Natural killer cell treated with Interleukin-12 subunit alpha and Interleukin-12 subunit beta and Interleukin-15 and Interleukin-18, amount 100 ng/mL, for 72 hours (primary cell): ENCODE data around the gene AARS1. TPM values are rescaled to one million over a fixed set of nuclear protein-coding genes. Genes with fewer than 3 reads are reported as not detected.
A peak's percentile ranks its signal among the peaks of the same experiment; 100 is the strongest.
"Not testable (repeated sequence)": the region's sequence is repeated elsewhere in the genome, so short reads cannot be mapped to it uniquely, and the experiment has no call there.

Experiments
- ATAC-seq, 2 donors: fragments of 150-1000 bp; cut with Tn5 transposase in 1 of 2; sonication (Bioruptor Pico), chemical (Tn5 transposase) in 1 of 2; 2 replicates each; pipeline ENCODE4 v1.10.0; 2021
- DNase-seq: peaks from one replicate; pipeline ENCODE4 v3.0.0; 2022; ENCODE audit warnings: low spot score
- H3K27ac Mint-ChIP-seq, 2 donors: 1 replicate in 1 of 2; 2 replicates in 1 of 2; pipeline ENCODE4 v1.8.0; 2022; ENCODE audit warnings: mixed read lengths in 2 of 2, mild to moderate bottlenecking in 1 of 2, moderate library complexity in 1 of 2
- H3K27me3 Mint-ChIP-seq, 2 donors: 1 replicate in 1 of 2; 2 replicates in 1 of 2; pipeline ENCODE4 v1.8.0; 2022; ENCODE audit warnings: mixed read lengths in 2 of 2
- H3K36me3 Mint-ChIP-seq: one replicate; pipeline ENCODE4 v1.8.0; 2022; ENCODE audit warnings: mixed read lengths
- H3K4me1 Mint-ChIP-seq, 2 donors: 1 replicate in 1 of 2; 2 replicates in 1 of 2; pipeline ENCODE4 v1.8.0; 2022; ENCODE audit warnings: low read depth in 2 of 2, mixed read lengths in 2 of 2, mild to moderate bottlenecking in 1 of 2
- H3K4me3 Mint-ChIP-seq: one replicate; pipeline ENCODE4 v1.8.0; 2022; ENCODE audit warnings: mixed read lengths
- H3K9me3 Mint-ChIP-seq: 2 replicates; pipeline ENCODE4 v1.8.0; 2022; ENCODE audit warnings: mixed read lengths
- total RNA-seq, 2 donors: library from RNA; stranded (reverse); gene quantifications; one replicate each; pipeline ENCODE4 v1.2.3, GENCODE V29; 2022

Gene AARS1
- 100 to 1,000 TPM; 109 to 130 TPM for total RNA-seq

DNA sequence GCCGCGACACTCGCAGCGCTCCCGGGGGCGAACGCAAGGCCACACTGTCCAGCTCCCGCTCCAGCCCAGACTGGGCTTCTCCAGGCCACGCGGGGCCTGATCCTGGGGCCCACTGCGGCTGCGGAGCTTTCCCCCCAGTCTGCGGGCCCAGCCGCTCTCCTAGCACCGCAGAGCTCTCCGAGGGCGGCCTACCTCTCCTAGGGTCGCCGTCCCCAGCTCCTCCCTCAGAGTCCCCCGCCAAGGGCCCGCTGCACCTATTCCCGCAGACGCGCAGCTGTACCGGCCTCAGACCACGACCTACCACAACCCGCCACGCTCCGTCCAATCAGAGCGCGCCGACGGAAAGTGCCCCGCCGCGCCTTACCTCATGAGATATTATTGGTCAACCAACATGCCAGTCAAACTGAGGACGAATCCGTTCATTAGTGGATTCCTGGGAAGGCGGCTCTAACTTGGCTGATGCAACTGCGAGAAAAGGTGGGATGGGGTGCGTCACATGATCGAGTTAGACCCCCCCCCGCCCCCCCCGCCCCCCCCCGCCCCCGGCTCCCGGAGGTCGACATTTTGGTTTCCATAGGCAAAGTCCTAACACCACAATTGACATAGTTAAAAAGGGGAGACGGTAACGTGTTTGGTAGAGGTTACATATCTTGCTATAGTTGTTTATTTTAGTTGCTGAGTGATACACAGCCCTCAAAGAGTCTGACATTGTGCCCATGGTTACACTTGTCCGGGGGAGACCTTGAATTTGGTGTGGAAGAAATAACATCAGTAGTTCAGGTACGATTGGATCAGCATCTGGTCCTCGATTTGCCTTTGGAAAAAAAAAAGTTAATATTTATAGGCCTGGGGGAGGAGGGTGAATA, at the start of gene AARS1:
Gene AARS1, minus strand, starts transcription at position 278 of the 866 bp plus-strand sequence. CDS start 6,743 bp downstream, outside the sequence.
- peak; percentile 98 for DNase-seq
- H3K36me3 Mint-ChIP-seq = peaks cover 10% of the 10 kb centered on the region
- H3K4me3 Mint-ChIP-seq = peak within 1 kb of the TSS; percentile 97
- H3K27ac Mint-ChIP-seq = peak within 1 kb of the TSS; percentile 93 to 98
- H3K9me3 Mint-ChIP-seq = no peaks in the 10 kb centered on the region
- ATAC-seq = peak; percentile 99
- H3K4me1 Mint-ChIP-seq = peaks cover 14 to 16% of the 10 kb centered on the region in 2 donors
- no peaks in the 10 kb centered on the region for H3K27me3 Mint-ChIP-seq

DNA sequence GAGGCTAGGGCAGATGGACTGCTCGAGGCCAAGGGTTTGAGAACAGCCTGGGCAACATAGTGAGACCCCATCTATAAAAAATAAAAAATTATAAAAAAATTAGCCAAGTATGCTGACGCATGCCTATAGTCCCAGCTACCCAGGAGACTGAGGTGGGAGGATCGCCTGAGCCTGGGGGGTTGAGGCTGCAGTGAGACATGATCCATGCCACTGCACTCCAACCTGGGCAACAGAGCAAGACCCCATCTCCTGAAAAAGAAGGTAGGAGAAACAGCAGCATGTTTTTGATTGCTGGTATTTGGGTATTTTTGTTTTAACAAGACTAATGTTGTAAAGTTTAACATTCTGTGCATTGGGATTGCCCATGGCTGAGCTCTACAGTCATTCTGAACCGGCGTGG, 48.5 kb upstream of the AARS1 start:
- ATAC-seq (no peak), DNase-seq (no peak)
- Mint-ChIP-seq H3K4me1 (no peaks in the 10 kb centered on the region), H3K4me3 (no peak overlapping the region), H3K36me3 (no peaks in the 10 kb centered on the region), H3K27ac (no peak overlapping the region), H3K9me3 (no peaks in the 10 kb centered on the region), H3K27me3 (no peaks in the 10 kb centered on the region)

- not testable (repeated sequence) for DNase-seq, H3K27me3 Mint-ChIP-seq, H3K36me3 Mint-ChIP-seq, H3K4me1 Mint-ChIP-seq, ATAC-seq, H3K4me3 Mint-ChIP-seq, H3K9me3 Mint-ChIP-seq
- peak overlapping the region in 1 of 2 donors; percentile 25 for H3K27ac Mint-ChIP-seq
Measured at GRCh38 chr16:70332728-70333127, 43.4 kb upstream of the AARS1 start.

DNA sequence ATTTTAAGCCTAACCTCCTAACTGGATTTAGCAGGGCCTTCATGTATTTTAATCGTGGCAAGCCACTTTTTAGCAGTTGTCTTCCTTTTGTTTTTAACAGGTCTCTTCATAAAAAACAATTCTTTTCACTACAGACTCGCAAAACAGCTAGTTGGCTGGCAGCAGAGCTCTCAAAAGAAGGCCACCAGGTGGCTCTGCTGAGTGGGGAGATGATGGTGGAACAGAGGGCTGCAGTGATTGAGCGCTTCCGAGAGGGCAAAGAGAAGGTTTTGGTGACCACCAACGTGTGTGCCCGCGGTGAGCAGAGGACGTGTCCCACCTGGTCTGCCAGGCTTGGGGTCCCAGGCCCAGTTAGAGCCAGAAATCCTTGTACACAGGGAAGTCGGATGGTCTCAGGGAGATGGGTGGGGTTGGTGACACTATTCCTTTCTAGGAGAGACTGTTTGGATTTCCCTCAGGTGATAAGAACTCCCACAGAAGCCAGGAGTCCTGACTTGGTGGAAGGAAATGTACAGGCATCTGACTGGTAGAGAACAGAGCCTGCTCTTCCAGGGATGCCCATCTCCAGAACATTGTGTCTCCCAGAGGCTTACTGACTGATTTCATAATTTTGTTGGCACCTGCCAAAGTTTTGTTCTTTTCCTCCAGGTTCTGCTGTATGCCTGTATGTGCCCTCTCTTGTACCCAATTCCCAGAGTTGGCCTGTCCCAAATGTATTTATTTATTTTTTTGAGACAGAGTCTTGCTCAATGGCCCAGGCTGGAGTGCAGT, 42.5 kb upstream of the AARS1 start:
- ATAC-seq (no peak), DNase-seq (no peak)
- H3K4me1 Mint-ChIP-seq = no peaks in the 10 kb centered on the region
- no peaks in the 10 kb centered on the region for H3K36me3 Mint-ChIP-seq
- H3K27me3 Mint-ChIP-seq = no peaks in the 10 kb centered on the region
- no peak overlapping the region for H3K27ac Mint-ChIP-seq
- H3K9me3 Mint-ChIP-seq = no peaks in the 10 kb centered on the region
- H3K4me3 Mint-ChIP-seq = no peak overlapping the region

DNA sequence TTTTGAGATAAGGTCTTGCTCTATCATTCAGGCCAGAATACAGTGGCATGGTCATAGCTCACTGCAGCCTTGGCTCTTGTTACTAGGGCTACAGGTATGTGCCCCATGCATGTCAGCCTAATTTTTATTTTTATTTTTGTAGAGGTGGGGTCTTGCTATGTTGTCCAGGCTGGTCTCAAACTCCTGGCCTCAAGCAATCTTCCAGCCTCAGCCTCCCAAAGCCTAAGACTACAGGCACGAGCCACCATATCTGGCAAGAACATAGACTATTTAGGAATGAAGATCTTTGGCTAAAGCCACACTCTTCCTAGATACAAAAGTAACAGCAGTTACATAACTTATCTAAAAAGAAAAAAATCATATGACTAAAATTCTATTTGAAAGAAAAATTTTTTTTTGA, 41.8 kb upstream of the AARS1 start:
- Mint-ChIP-seq H3K27me3 (no peaks in the 10 kb centered on the region), H3K27ac (no peak overlapping the region), H3K9me3 (no peaks in the 10 kb centered on the region), H3K4me1 (no peaks in the 10 kb centered on the region), H3K36me3 (no peaks in the 10 kb centered on the region), H3K4me3 (no peak overlapping the region)
- ATAC-seq = no peak
- no peak for DNase-seq

GRCh38 chr16:70324998-70325747, 35.9 kb upstream of the AARS1 start:
- Mint-ChIP-seq H3K27ac (no peak overlapping the region), H3K36me3 (peaks cover 8% of the 10 kb centered on the region), H3K27me3 (no peaks in the 10 kb centered on the region), H3K4me3 (no peak overlapping the region), H3K9me3 (no peaks in the 10 kb centered on the region), H3K4me1 (no peaks in the 10 kb centered on the region)
- no peak for DNase-seq
- ATAC-seq = no peak

- Mint-ChIP-seq H3K4me3 (no peak overlapping the region), H3K27ac (no peak overlapping the region), H3K9me3 (no peaks in the 10 kb centered on the region), H3K27me3 (no peaks in the 10 kb centered on the region), H3K4me1 (no peaks in the 10 kb centered on the region), H3K36me3 (no peaks in the 10 kb centered on the region)
- DNase-seq = no peak
- ATAC-seq = no peak
Measured at GRCh38 chr16:70320121-70320520, 30.8 kb upstream of the AARS1 start.

GRCh38 chr16:70307726-70308125, 18.4 kb upstream of the AARS1 start:
- not testable (repeated sequence) for ATAC-seq

DNA sequence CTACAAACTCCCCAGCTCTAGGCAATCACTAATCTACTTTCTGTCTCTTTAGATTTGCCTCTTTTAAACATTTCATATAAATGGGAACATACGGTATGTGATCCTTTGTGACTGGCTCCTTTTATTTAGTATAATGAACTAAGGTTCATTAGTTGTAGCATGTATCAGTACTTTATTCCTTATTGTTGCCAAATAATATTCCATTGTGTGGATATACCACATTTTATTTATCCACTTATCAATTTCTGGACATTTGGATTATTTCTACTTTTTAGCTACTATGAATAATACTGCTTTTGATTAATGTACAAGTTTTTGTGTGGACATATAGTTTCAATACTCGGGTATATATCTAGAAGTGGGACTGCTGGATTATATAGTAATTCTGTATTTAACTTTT, 17.6 kb upstream of the AARS1 start:
- Mint-ChIP-seq H3K36me3 (peaks cover 10% of the 10 kb centered on the region), H3K27me3 (no peaks in the 10 kb centered on the region), H3K9me3 (no peaks in the 10 kb centered on the region), H3K4me3 (no peak overlapping the region), H3K27ac (no peak overlapping the region), H3K4me1 (peaks cover 12 to 16% of the 10 kb centered on the region in 2 donors)
- no peak for DNase-seq
- no peak for ATAC-seq

More at GRCh38 chr16:70307726-70308125, 18.4 kb upstream of the AARS1 start:
- H3K4me1 Mint-ChIP-seq = peaks cover 9 to 10% of the 10 kb centered on the region in 2 donors
- H3K36me3 Mint-ChIP-seq, H3K27ac Mint-ChIP-seq, H3K27me3 Mint-ChIP-seq, H3K9me3 Mint-ChIP-seq, DNase-seq, H3K4me3 Mint-ChIP-seq: not testable (repeated sequence)

DNA sequence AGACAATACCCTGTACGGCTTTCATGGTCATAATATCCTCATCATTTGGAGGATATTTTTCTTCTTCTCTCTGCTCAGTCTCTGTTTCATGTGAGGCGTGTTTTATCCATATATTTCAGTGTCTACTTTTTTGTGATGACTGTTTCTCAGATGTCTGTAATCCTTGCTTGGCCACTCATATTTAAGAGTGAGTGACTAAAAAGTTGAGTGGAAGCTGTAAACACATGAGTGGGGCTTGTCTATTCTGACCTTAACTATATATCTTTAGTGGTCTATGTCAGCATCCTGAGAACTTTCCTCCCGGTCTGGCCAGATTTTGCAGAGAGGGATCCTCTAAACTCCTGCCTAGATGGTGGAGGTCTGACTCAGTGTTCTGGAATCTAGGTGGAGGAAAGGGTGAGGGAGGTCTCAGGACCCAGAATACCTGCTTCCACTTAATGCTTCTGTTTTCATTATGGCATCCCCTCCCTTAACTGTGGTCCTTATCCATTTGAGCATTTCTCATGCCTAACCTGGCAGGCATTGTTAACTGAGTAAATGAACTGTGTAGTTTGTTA, 15.7 kb upstream of the AARS1 start:
- DNase-seq (no peak), ATAC-seq (peak in 1 of 2 donors; percentile 71)
- Mint-ChIP-seq H3K4me1 (peaks cover 18 to 32% of the 10 kb centered on the region in 2 donors), H3K27ac (peak overlapping the region; percentile 33 to 46), H3K9me3 (peaks cover 3% of the 10 kb centered on the region), H3K36me3 (peaks cover 25% of the 10 kb centered on the region), H3K27me3 (no peaks in the 10 kb centered on the region), H3K4me3 (peak overlapping the region; percentile 47)

- H3K36me3 Mint-ChIP-seq = peaks cover 25% of the 10 kb centered on the region
- H3K4me3 Mint-ChIP-seq = no peak overlapping the region
- ATAC-seq (no peak), DNase-seq (no peak)
- peaks cover 26 to 44% of the 10 kb centered on the region in 2 donors for H3K4me1 Mint-ChIP-seq
- H3K27me3 Mint-ChIP-seq = no peaks in the 10 kb centered on the region
- H3K9me3 Mint-ChIP-seq = peaks cover 3% of the 10 kb centered on the region
- peak overlapping the region in 1 of 2 donors; percentile 99 for H3K27ac Mint-ChIP-seq
Measured at GRCh38 chr16:70302745-70303144, 13.4 kb upstream of the AARS1 start.

- Mint-ChIP-seq H3K4me3 (peak overlapping the region; percentile 87), H3K27ac (peak overlapping the region; percentile 91 to 99), H3K9me3 (peaks cover 3% of the 10 kb centered on the region), H3K4me1 (peaks cover 26 to 44% of the 10 kb centered on the region in 2 donors), H3K27me3 (no peaks in the 10 kb centered on the region), H3K36me3 (peaks cover 25% of the 10 kb centered on the region)
- DNase-seq = no peak
- no peak for ATAC-seq
Measured at GRCh38 chr16:70301121-70301520, 11.8 kb upstream of the AARS1 start.
